Loucy (cell line): Measurements from ENCODE around the gene UPF1.

Source experiments
- EZH2phosphoT487 ChIP-seq: fragments of 200-600 bp; IDR thresholded peaks from 2 replicates; pipeline ENCODE4 v1.6.1; 2018; ENCODE audit warnings: antibody characterized with exemption, mild to moderate bottlenecking, moderate library complexity, borderline replicate concordance
- TF ChIP-seq, protein P1 (sequence below): fragments of 200-600 bp; sonication (generic); conservative IDR thresholded peaks from 2 replicates; pipeline ENCODE4 v1.5.1; 2014; ENCODE audit warnings: mild to moderate bottlenecking, antibody characterized with exemption, low read length

DNA sequence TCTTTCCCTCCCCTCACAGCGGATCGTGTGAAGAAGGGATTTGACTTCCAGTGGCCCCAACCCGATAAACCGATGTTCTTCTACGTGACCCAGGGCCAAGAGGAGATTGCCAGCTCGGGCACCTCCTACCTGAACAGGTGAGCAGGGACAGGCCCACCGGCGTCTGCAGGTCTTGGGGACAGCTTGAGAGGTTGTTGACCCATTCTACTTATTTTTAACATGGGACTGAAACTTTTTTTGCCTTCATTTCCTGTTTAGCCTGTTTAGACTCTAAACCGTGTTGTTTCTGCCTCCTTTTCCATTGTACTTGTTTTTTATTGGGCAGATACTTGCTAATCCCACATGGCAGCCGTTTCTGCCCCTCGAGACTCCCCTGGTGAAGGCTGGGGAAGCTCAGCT, 28.5 kb downstream of the UPF1 start:
- TF ChIP-seq, protein P1, sequence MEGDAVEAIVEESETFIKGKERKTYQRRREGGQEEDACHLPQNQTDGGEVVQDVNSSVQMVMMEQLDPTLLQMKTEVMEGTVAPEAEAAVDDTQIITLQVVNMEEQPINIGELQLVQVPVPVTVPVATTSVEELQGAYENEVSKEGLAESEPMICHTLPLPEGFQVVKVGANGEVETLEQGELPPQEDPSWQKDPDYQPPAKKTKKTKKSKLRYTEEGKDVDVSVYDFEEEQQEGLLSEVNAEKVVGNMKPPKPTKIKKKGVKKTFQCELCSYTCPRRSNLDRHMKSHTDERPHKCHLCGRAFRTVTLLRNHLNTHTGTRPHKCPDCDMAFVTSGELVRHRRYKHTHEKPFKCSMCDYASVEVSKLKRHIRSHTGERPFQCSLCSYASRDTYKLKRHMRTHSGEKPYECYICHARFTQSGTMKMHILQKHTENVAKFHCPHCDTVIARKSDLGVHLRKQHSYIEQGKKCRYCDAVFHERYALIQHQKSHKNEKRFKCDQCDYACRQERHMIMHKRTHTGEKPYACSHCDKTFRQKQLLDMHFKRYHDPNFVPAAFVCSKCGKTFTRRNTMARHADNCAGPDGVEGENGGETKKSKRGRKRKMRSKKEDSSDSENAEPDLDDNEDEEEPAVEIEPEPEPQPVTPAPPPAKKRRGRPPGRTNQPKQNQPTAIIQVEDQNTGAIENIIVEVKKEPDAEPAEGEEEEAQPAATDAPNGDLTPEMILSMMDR = no peak
- no peak for TF ChIP-seq EZH2phosphoT487
